GM19438 (cell line): ENCODE measurements around the gene SLC66A2.
"Not testable (repeated sequence)": the region's sequence is repeated elsewhere in the genome, so short reads cannot be mapped to it uniquely, and the experiment has no call there.

Source experiments
- ATAC-seq: cut with Tn5 transposase; IDR thresholded peaks from one replicate; pipeline ENCODE4 v1.9.1; 2021; ENCODE audit warnings: low read depth; ENCODE audit not compliant: unreplicated experiment

Gene SLC66A2

GRCh38 chr18:79951545-79952455 is at the start of gene SLC66A2:
TSS of gene SLC66A2 (minus strand) at chr18:79951653. CDS start at chr18:79950926, 727 bp downstream.
- ATAC-seq, result peak; percentile 67

GRCh38 chr18:80000877-80001276 is 49.4 kb upstream of the SLC66A2 start:
- ATAC-seq, result no peak

GRCh38 chr18:79999701-80000100 is 48.2 kb upstream of the SLC66A2 start:
- not testable (repeated sequence) for ATAC-seq

GRCh38 chr18:79991494-79991893 is 40.0 kb upstream of the SLC66A2 start:
- no peak for ATAC-seq

GRCh38 chr18:79989195-79989497 is 37.7 kb upstream of the SLC66A2 start:
- ATAC-seq, result no peak

GRCh38 chr18:79988451-79989194 is 37.2 kb upstream of the SLC66A2 start, which contains the start of gene TXNL4A:
TSS of gene TXNL4A (minus strand) at chr18:79988563. CDS start at chr18:79988392, 171 bp downstream.
- ATAC-seq, result peak; percentile 97

- ATAC-seq, result peak; percentile 65
These were observed 36.6 kb upstream of the SLC66A2 start for GRCh38 chr18:79988071-79988450.

- ATAC-seq, result no peak
These were observed 36.1 kb upstream of the SLC66A2 start for GRCh38 chr18:79987566-79987965.

GRCh38 chr18:79986726-79987125 is 35.3 kb upstream of the SLC66A2 start:
- no peak for ATAC-seq

- ATAC-seq, result no peak
These were observed 33.7 kb upstream of the SLC66A2 start for GRCh38 chr18:79985172-79985571.

- no peak for ATAC-seq
These were observed 32.3 kb upstream of the SLC66A2 start for GRCh38 chr18:79983793-79984192.

GRCh38 chr18:79983253-79983652 is 31.8 kb upstream of the SLC66A2 start:
- ATAC-seq, result no peak

- no peak for ATAC-seq
These were observed 31.3 kb upstream of the SLC66A2 start for GRCh38 chr18:79982736-79983135.

GRCh38 chr18:79980585-79980984 is 29.1 kb upstream of the SLC66A2 start:
- ATAC-seq, result no peak

GRCh38 chr18:79979843-79980242 is 28.4 kb upstream of the SLC66A2 start:
- ATAC-seq, result no peak

- ATAC-seq, result no peak
These were observed 24.7 kb upstream of the SLC66A2 start for GRCh38 chr18:79975985-79976680.

GRCh38 chr18:79975043-79975442 is 23.6 kb upstream of the SLC66A2 start:
- ATAC-seq, result no peak

GRCh38 chr18:79974025-79974654 is 22.7 kb upstream of the SLC66A2 start:
- no peak for ATAC-seq

- no peak for ATAC-seq
These were observed 22.1 kb upstream of the SLC66A2 start for GRCh38 chr18:79973517-79973916.

GRCh38 chr18:79972720-79973119 is 21.3 kb upstream of the SLC66A2 start:
- ATAC-seq, result no peak

GRCh38 chr18:79971986-79972385 is 20.5 kb upstream of the SLC66A2 start:
- no peak for ATAC-seq
